ENCODE data around the gene PXYLP1.

- TF ChIP-seq CTCF (conservative IDR thresholded peaks at IDR 0.05) = peak; percentile 97
- TF ChIP-seq EZH2 (IDR thresholded peaks at IDR 0.05; ENCODE audit: low read depth) = no peak
Observed at GRCh38 chr3:141192345-141192744, 39.3 kb upstream of the PXYLP1 start.
